ENCODE measurements around the gene KATNA1.

KATNA1 gene

GRCh38 chr6:149636124-149636523 lies 12.4 kb downstream of the KATNA1 start:
- TF ChIP-seq CTCF (conservative IDR thresholded peaks at IDR 0.05): no peak
- H3K27ac ChIP-seq: no peak overlapping the region

- no peak overlapping the region for H3K27ac ChIP-seq
- no peak for TF ChIP-seq CTCF (conservative IDR thresholded peaks at IDR 0.05)
Observed at GRCh38 chr6:149634315-149634714, 14.2 kb downstream of the KATNA1 start.

GRCh38 chr6:149628875-149629510 lies 19.5 kb downstream of the KATNA1 start:
- no peak for TF ChIP-seq CTCF (conservative IDR thresholded peaks at IDR 0.05)
- H3K27ac ChIP-seq: no peak overlapping the region

GRCh38 chr6:149627672-149628071 lies 20.8 kb downstream of the KATNA1 start:
- TF ChIP-seq CTCF (conservative IDR thresholded peaks at IDR 0.05): no peak
- H3K27ac ChIP-seq: no peak overlapping the region

- no peak overlapping the region for H3K27ac ChIP-seq
- no peak for TF ChIP-seq CTCF (conservative IDR thresholded peaks at IDR 0.05)
Observed at GRCh38 chr6:149615805-149616204, 32.7 kb downstream of the KATNA1 start.

- TF ChIP-seq CTCF (conservative IDR thresholded peaks at IDR 0.05): no peak
- H3K27ac ChIP-seq: no peak overlapping the region
Observed at GRCh38 chr6:149614337-149614736, 34.2 kb downstream of the KATNA1 start.

- TF ChIP-seq CTCF (conservative IDR thresholded peaks at IDR 0.05): no peak
- H3K27ac ChIP-seq: no peak overlapping the region
Observed at GRCh38 chr6:149608381-149608982, 40.0 kb downstream of the KATNA1 start.

Measured in VCaP (cell line).